BE2C (cell line): Measurements from ENCODE around the gene OR1D5. TPM values are rescaled to one million over a fixed set of nuclear protein-coding genes. Genes with fewer than 3 reads are reported as not detected.
"Not testable (repeated sequence)": the region's sequence is repeated elsewhere in the genome, so short reads cannot be mapped to it uniquely, and the experiment has no call there.

Experiments used
- DNase-seq: peaks from one replicate; pipeline ENCODE4 v3.0.0-alpha.2; 2020
- H3K27me3 ChIP-seq: fragments of 250-450 bp; sonication (Bioruptor Pico); 2 replicates; pipeline ENCODE4 v1.5.1; 2020; ENCODE audit warnings: mild to moderate bottlenecking
- H3K36me3 ChIP-seq: fragments of 250-450 bp; sonication (Bioruptor Pico); 2 replicates; pipeline ENCODE4 v1.5.1; 2020; ENCODE audit warnings: mild to moderate bottlenecking
- H3K4me1 ChIP-seq: fragments of 250-450 bp; sonication (Bioruptor Pico); 2 replicates; pipeline ENCODE4 v1.5.1; 2020
- H3K4me3 ChIP-seq: 2 replicates; pipeline ENCODE4 v1.5.1; 2011; ENCODE audit warnings: low read depth, low read length
- H3K9me3 ChIP-seq: fragments of 250-450 bp; sonication (Bioruptor Pico); 2 replicates; pipeline ENCODE4 v1.5.1; 2020
- CTCF ChIP-seq: IDR thresholded peaks from 2 replicates; pipeline ENCODE4 v1.5.1; 2012; ENCODE audit warnings: mild to moderate bottlenecking, low read depth, low read length
- polyA plus RNA-seq: library from polyadenylated mRNA; unstranded; fragments of >200 nt; gene quantifications from one replicate; pipeline ENCODE4 v1.2.1, GENCODE V29; 2012; ENCODE audit warnings: low read depth, missing spikeins; ENCODE audit not compliant: insufficient read length, insufficient read depth

The OR1D5 gene
- not detected for polyA plus RNA-seq

- not testable (repeated sequence) for H3K36me3 ChIP-seq, H3K4me1 ChIP-seq, H3K27me3 ChIP-seq, H3K9me3 ChIP-seq, H3K4me3 ChIP-seq, DNase-seq
Measured at GRCh38 chr17:3063507-3063906, at the start of gene OR1D5. Gene OR1D5, minus strand, starts transcription at chr17:3063607. Its CDS starts 0 bp downstream, at chr17:3063607.

DNA sequence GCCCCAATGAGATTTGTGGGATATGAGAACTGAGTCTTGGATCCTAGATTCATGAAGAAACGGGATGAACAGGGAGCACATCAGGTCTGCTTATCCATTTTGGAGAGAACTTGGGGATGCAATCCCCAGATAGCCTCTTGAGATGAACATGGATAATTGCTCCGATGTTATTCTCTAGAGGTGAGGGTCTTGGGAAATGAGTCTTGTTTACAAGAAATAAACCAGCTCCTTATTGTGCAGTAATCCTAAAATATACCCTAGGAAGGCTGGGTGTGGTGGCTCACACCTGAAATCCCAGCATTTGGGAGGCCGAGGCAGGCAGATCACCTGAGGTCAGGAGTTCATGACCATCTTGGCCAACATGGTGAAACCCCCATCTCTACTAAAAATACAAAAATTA lies 40.9 kb upstream of the OR1D5 start, which contains the start of gene OR1D2:
Gene OR1D2, minus strand, starts transcription at position 101 of the 400 bp plus-strand sequence. CDS start 11,426 bp downstream, outside the sequence.
- H3K36me3 ChIP-seq, result no peaks in the 10 kb centered on the region
- TF ChIP-seq CTCF, result no peak
- H3K4me3 ChIP-seq, result no peak within 1 kb of the TSS
- no peaks in the 10 kb centered on the region for H3K9me3 ChIP-seq
- H3K27me3 ChIP-seq, result no peaks in the 10 kb centered on the region
- H3K4me1 ChIP-seq, result no peaks in the 10 kb centered on the region
- DNase-seq, result no peak

GRCh38 chr17:3073850-3074249 lies 10.4 kb upstream of the OR1D5 start:
- H3K27me3 ChIP-seq, H3K4me1 ChIP-seq, DNase-seq, H3K4me3 ChIP-seq, H3K36me3 ChIP-seq, H3K9me3 ChIP-seq: not testable (repeated sequence)

- not testable (repeated sequence) for H3K27me3 ChIP-seq, H3K9me3 ChIP-seq, H3K36me3 ChIP-seq, H3K4me3 ChIP-seq, DNase-seq, H3K4me1 ChIP-seq
Measured at GRCh38 chr17:3065192-3065591, 1.8 kb upstream of the OR1D5 start.

DNA sequence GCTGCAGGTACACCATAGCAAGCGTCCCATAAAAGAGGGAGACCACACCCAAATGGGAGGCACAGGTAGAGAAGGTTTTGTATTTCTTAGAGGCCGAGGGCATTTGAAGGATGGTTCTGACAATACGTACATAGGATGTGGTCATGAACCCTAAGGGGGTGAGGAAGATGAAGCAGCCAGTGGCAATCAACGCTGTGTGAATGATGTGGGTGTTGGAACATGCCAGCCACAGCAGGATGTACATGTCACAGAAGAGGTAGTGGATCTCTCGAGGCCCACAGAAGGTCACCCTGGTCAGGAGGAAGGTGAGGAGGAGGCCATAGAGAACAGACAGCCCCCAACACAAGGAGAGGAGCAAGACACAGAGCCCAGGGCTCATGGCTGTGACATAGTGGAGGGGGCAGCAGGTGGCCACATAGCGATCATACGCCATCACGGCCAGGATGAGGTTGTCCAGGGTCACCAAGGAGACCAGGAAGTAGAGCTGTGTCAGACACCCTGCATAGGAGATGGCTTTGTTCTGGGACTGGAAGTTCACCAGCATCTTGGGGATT lies 506 bp downstream of the OR1D5 start:
- not testable (repeated sequence) for H3K27me3 ChIP-seq, H3K4me3 ChIP-seq, H3K4me1 ChIP-seq, H3K9me3 ChIP-seq, H3K36me3 ChIP-seq, DNase-seq

- not testable (repeated sequence) for H3K36me3 ChIP-seq, H3K9me3 ChIP-seq, H3K27me3 ChIP-seq, H3K4me3 ChIP-seq, H3K4me1 ChIP-seq, DNase-seq
Measured at GRCh38 chr17:3054868-3055267, 8.5 kb downstream of the OR1D5 start.

DNA sequence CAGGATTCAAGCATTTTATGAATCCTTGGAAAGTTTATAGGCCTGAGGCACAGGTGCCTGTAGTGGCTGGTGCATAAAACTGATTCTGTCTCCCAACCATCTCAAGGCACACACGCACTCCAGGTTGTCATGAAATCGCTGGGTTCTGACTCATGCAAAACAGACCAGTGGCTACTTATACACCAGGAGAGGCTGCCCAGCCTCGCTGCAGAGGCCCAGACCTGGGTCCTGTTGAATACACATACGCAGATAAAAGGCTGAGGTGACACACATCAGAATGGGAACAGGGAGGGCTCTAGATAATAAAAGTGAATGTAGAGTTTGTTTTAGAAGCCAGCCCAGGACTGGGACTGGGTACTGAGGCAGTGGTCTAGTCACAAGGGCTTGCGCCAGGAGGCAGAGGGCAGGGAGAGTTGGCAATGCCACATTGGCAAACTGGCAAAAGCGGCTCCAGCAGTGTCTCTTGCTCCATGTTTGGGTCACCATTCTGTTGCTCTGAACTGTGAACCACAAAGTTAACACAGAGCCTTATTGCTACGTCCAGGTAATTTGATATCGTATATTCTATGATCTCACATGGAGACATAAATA lies 13.6 kb downstream of the OR1D5 start:
- Histone ChIP-seq H3K4me3 (peak overlapping the region; percentile 75), H3K9me3 (no peaks in the 10 kb centered on the region), H3K27me3 (no peaks in the 10 kb centered on the region), H3K36me3 (no peaks in the 10 kb centered on the region), H3K4me1 (no peaks in the 10 kb centered on the region)
- DNase-seq, result no peak
- TF ChIP-seq CTCF, result no peak

DNA sequence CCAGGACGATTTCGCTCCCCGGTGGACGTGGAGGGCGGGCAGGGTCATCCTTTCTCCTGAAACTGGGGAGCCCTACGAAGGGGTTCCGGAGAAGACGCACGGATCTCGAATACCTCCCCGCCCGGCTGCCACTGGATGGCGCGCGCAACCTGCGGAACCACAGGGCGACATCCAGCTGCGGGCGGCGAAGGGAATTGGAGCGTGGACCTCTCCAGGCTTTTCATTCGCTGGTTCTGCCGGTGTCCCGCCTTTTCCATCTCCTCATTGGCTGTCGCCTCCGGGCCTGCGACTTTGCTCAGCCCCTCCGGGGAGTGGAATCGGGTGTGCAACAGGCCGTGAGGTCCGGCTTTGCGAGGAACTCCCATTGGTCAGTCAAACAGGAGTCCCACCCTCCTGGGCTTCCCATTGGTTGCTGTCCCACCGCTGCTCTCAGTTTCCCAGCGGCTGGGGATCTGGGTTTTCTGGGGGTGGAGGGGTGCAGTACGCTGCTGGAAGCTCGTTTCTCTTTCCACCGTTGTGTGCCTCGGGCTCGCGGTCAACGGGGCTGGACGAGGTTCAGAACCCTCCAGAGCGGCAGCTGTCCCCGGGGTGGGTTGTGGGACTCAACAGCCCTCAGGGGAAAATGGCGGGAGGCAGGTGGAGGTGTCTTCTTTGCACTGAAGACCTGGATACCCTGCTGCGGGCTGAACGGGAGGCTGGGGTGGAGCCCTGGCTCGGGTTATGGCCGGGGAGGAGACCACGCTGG lies 14.5 kb downstream of the OR1D5 start:
- Histone ChIP-seq H3K4me1 (no peaks in the 10 kb centered on the region), H3K36me3 (no peaks in the 10 kb centered on the region), H3K27me3 (no peaks in the 10 kb centered on the region), H3K4me3 (peak overlapping the region; percentile 75), H3K9me3 (no peaks in the 10 kb centered on the region)
- DNase-seq, result peak; percentile 93
- TF ChIP-seq CTCF, result peak; percentile 63
